IMR-90 (cell line): ENCODE measurements around the gene TTC3. TPM values are rescaled to one million over a fixed set of nuclear protein-coding genes. Genes with fewer than 3 reads are reported as not detected.

Experiments used
- ATAC-seq: fragments of 200-7000 bp; cut with Tn5 transposase; 2 replicates; pipeline ENCODE4 v1.9.1; 2020; ENCODE audit warnings: low read depth, mild to moderate bottlenecking, moderate library complexity
- BruUV-seq: library from RNA; stranded (reverse); fragments of 400-500 nt; replicated peaks from 2 replicates; lab custom pipeline; 2021; lab: Mats Ljungman, UMichigan
- CTCF ChIA-PET: fragments of 300-600 bp; formaldehyde crosslinking; extraction: SDS; loops from one replicate; lab custom pipeline; 2021; ENCODE audit warnings: antibody characterized with exemption; lab: Yijun Ruan, JAX
- POLR2A ChIA-PET: fragments of 300-600 bp; sonication (Branson Sonifier 250); formaldehyde crosslinking; loops from one replicate; lab custom pipeline; 2022; ENCODE audit warnings: antibody characterized with exemption; ENCODE audit not compliant: unreplicated experiment; lab: Charles Lee
- DNase-seq: peaks from one replicate; pipeline ENCODE4 v3.0.0; 2013
- H2AFZ ChIP-seq: replicated peaks from 2 replicates; pipeline ENCODE3; 2013; ENCODE audit warnings: low read length, mild to moderate bottlenecking; ENCODE audit not compliant: poor library complexity
- H2AK5ac ChIP-seq: 2 replicates; pipeline ENCODE4 v1.6.1; 2013; ENCODE audit warnings: low read depth, low read length, inconsistent platforms
- H2AK9ac ChIP-seq: replicated peaks from 2 replicates; pipeline ENCODE3; 2013; ENCODE audit warnings: mild to moderate bottlenecking, low read depth, low read length, moderate library complexity; ENCODE audit not compliant: poor library complexity
- H2BK120ac ChIP-seq: 2 replicates; pipeline ENCODE4 v1.6.1; 2013; ENCODE audit warnings: low read depth, low read length, inconsistent platforms
- H2BK15ac ChIP-seq: 3 replicates; pipeline ENCODE4 v1.6.1; 2013; ENCODE audit warnings: low read depth, low read length, inconsistent platforms
- H2BK20ac ChIP-seq: 2 replicates; pipeline ENCODE4 v1.6.1; 2013; ENCODE audit warnings: low read depth, mild to moderate bottlenecking, inconsistent platforms, low read length, moderate library complexity
- H2BK5ac ChIP-seq: 2 replicates; pipeline ENCODE4 v1.6.1; 2013; ENCODE audit warnings: mild to moderate bottlenecking, low read depth, low read length, inconsistent platforms; ENCODE audit not compliant: poor library complexity, severe bottlenecking
- H3K14ac ChIP-seq: replicated peaks from 2 replicates; pipeline ENCODE4 v1.6.1; 2013; ENCODE audit warnings: low read depth, low read length, inconsistent platforms
- H3K18ac ChIP-seq: 2 replicates; pipeline ENCODE4 v1.6.1; 2013; ENCODE audit warnings: low read depth, low read length, control low read depth
- H3K23ac ChIP-seq: 2 replicates; pipeline ENCODE4 v1.6.1; 2013; ENCODE audit warnings: low read depth, low read length, inconsistent platforms
- H3K27ac ChIP-seq: 2 replicates; pipeline ENCODE4 v1.5.1; 2013; ENCODE audit warnings: mild to moderate bottlenecking, control low read depth, low read length; ENCODE audit not compliant: insufficient read depth
- H3K27me3 ChIP-seq: 2 replicates; pipeline ENCODE4 v1.6.1; 2013; ENCODE audit warnings: low read length; ENCODE audit not compliant: control insufficient read depth, insufficient read depth
- H3K36me3 ChIP-seq: 2 replicates; pipeline ENCODE4 v1.6.1; 2013; ENCODE audit warnings: low read length, mixed read lengths; ENCODE audit not compliant: control insufficient read depth, insufficient read depth
- H3K4ac ChIP-seq: 2 replicates; pipeline ENCODE4 v1.6.1; 2013; ENCODE audit warnings: low read depth, low read length, inconsistent platforms
- H3K4me1 ChIP-seq: 2 replicates; pipeline ENCODE4 v1.6.1; 2013; ENCODE audit warnings: low read length, mixed read lengths; ENCODE audit not compliant: control insufficient read depth, insufficient read depth
- H3K4me2 ChIP-seq: 2 replicates; pipeline ENCODE4 v1.6.1; 2013; ENCODE audit warnings: low read depth, mild to moderate bottlenecking, control low read depth, low read length, moderate library complexity
- H3K4me3 ChIP-seq: 2 replicates; pipeline ENCODE4 v1.5.1; 2013; ENCODE audit warnings: low read depth, mild to moderate bottlenecking, control low read depth, low read length, moderate library complexity; ENCODE audit not compliant: insufficient read depth
- H3K56ac ChIP-seq: 2 replicates; pipeline ENCODE4 v1.6.1; 2013; ENCODE audit warnings: low read length, inconsistent platforms; ENCODE audit not compliant: insufficient read depth; ENCODE audit errors: extremely low read depth
- H3K79me1 ChIP-seq, 2 experiments: 2 replicates each; pipeline ENCODE4 v1.6.1; 2013; ENCODE audit warnings: low read length in 2 of 2, inconsistent platforms in 1 of 2, low read depth in 1 of 2
- H3K9ac ChIP-seq: 2 replicates; pipeline ENCODE4 v1.6.1; 2013; ENCODE audit warnings: low read depth, low read length, control low read depth
- H3K9me1 ChIP-seq: 2 replicates; pipeline ENCODE4 v1.6.1; 2013; ENCODE audit warnings: low read length, inconsistent platforms; ENCODE audit not compliant: insufficient read depth
- H3K9me3 ChIP-seq: 2 replicates; pipeline ENCODE4 v1.6.1; 2013; ENCODE audit warnings: low read length; ENCODE audit not compliant: control insufficient read depth, insufficient read depth
- H4K20me1 ChIP-seq: 2 replicates; pipeline ENCODE4 v1.6.1; 2013; ENCODE audit warnings: low read length, inconsistent platforms; ENCODE audit not compliant: insufficient read depth
- H4K5ac ChIP-seq: 2 replicates; pipeline ENCODE4 v1.6.1; 2013; ENCODE audit warnings: mild to moderate bottlenecking, low read depth, low read length, control low read depth
- H4K8ac ChIP-seq, 2 experiments: 2 replicates each; pipeline ENCODE4 v1.6.1; 2013; ENCODE audit warnings: low read depth in 2 of 2, low read length in 2 of 2, control low read depth in 1 of 2, inconsistent platforms in 1 of 2
- H4K91ac ChIP-seq: 2 replicates; pipeline ENCODE4 v1.6.1; 2013; ENCODE audit warnings: low read depth, low read length, inconsistent platforms; ENCODE audit not compliant: insufficient read depth
- CTCF ChIP-seq: conservative IDR thresholded peaks from 2 replicates; pipeline ENCODE4 v1.5.1; 2012; ENCODE audit warnings: mild to moderate bottlenecking, low read depth, low read length, improper control_type of control experiment
- MAFK ChIP-seq: IDR thresholded peaks from 2 replicates; pipeline ENCODE4 v1.6.1; 2012; ENCODE audit warnings: low read depth, low read length, improper control_type of control experiment
- POLR2A ChIP-seq: IDR thresholded peaks from 2 replicates; pipeline ENCODE4 v1.6.1; 2012; ENCODE audit warnings: mild to moderate bottlenecking, low read depth, low read length
- WGBS, 2 experiments: methylation state at CpG; one replicate each; pipeline versions ENCODE4 v1.1.5 to v1.1.7; 2013; ENCODE audit warnings: missing lambda C conversion rate in 2 of 2; ENCODE audit not compliant: insufficient read length in 1 of 2; ENCODE audit errors: extremely low coverage in 2 of 2; 5-methylcytosine and 5-hydroxymethylcytosine counted together
- dilution Hi-C: fragments of 300-500 bp; cut with HindIII; formaldehyde crosslinking; loops from one replicate; pipeline ENCODE4 v1.14.3; 2018; ENCODE audit warnings: low sequenced_read_pairs; ENCODE audit not compliant: unreplicated experiment
- in situ Hi-C: fragments of 300-500 bp; cut with MboI; formaldehyde crosslinking; loops from 3 replicates; pipeline ENCODE4 v1.14.3; 2019; ENCODE audit warnings: low sequenced_read_pairs, inconsistent platforms, mixed read lengths
- intact Hi-C: fragments of 100-400 bp; cut with micrococcal nuclease; formaldehyde crosslinking; loops from 2 replicates; pipeline ENCODE4 v1.10.0; 2022
- polyA plus RNA-seq, 3 experiments: library from polyadenylated mRNA; depleted of rRNA; stranded (reverse); fragments of >200 nt; gene quantifications; 2 replicates each; pipeline ENCODE4 v1.2.3, GENCODE V29; 2012; ENCODE audit warnings: low replicate concordance in 1 of 3
- total RNA-seq: library from RNA; depleted of rRNA; stranded (reverse); fragments of >200 nt; gene quantifications from 2 replicates; pipeline ENCODE4 v1.2.3, GENCODE V29; 2012

Gene TTC3
- total and polyA plus RNA-seq, 2 of the 4 experiments (the other 2 are of a cell fraction), result 96.7 to 293 TPM

- Histone ChIP-seq H4K20me1 (no peaks in the 10 kb centered on the region; the same call in 1 of the 2 replicates), H3K4ac (no peak overlapping the region), H3K9ac (no peak overlapping the region), H2BK20ac (no peak overlapping the region), H3K4me2 (no peak overlapping the region), H3K4me1 (peaks cover under 1% of the 10 kb centered on the region), H2BK120ac (no peak overlapping the region), H3K79me1 (peaks cover 10 to 13% of the 10 kb centered on the region in 2 experiments), H3K27ac (no peak overlapping the region), H3K36me3 (peaks cover 36% of the 10 kb centered on the region), H4K91ac (no peak overlapping the region), H2AK9ac (peak overlapping the region; percentile 15), H3K23ac (no peak overlapping the region), H2BK15ac (no peak overlapping the region), H3K27me3 (no peaks in the 10 kb centered on the region), H2AFZ (no peak overlapping the region), H3K14ac (no peak overlapping the region), H3K18ac (no peak overlapping the region), H3K4me3 (no peak overlapping the region), H2BK5ac (no peak overlapping the region), H3K9me1 (no peaks in the 10 kb centered on the region; the same call in 1 of the 2 replicates), H4K5ac (no peak overlapping the region), H3K9me3 (no peaks in the 10 kb centered on the region), H4K8ac (no peak overlapping the region), H3K56ac (no peak overlapping the region), H2AK5ac (no peak overlapping the region)
- intact Hi-C loops (no loop called here), dilution Hi-C loops (no loop called here), in situ Hi-C loops (no loop called here)
- WGBS, 2 experiments, result 50% methylated on average over 1 of the region's 3 CpGs; no CpG with 5 or more reads in 1 of the 2 experiments
- TF ChIP-seq MAFK (no peak), CTCF (0 out of 2 replicates have a peak, but pooled peaks have one; percentile 11), POLR2A (no peak)
- DNase-seq (no peak), ATAC-seq (no peak)
- ChIA-PET CTCF (interaction anchor here (0.7 kb wide), 1 partner anchor 40 kb away, joined by 3 read pairs; no protein-coding TSS in a partner anchor), POLR2A (no interaction called here)
- BruUV-seq, result no TSS peak
These were observed 93.7 kb downstream of the TTC3 start for GRCh38 chr21:37166733-37167132.
